Heart left ventricle (tissue), 13 donors: Measurements from ENCODE around the gene ABCA5.

Source experiments
- POLR2A ChIP-seq, 2 donors: fragments of 450-650 bp; IDR thresholded peaks; one replicate each; pipeline ENCODE4 v1.6.1; 2017; ENCODE audit warnings: antibody characterized with exemption in 2 of 2, mild to moderate bottlenecking in 2 of 2, moderate library complexity in 2 of 2
- TF ChIP-seq, protein P1 (sequence below), 12 donors: fragments of 200-600 bp; sonication (generic) in 4 of 12; IDR thresholded peaks; one replicate each; pipeline versions ENCODE4 v1.5.0 to v1.8.0; 2018 to 2022; ENCODE audit warnings: antibody characterized with exemption in 12 of 12, mild to moderate bottlenecking in 5 of 12
- donor health status: ischemic (EF 13 %, LVEDD 7.1; RV severe dilation, severe dysfunction).
- donor health status: DM: no; HTN: yes; CAD: no.
- donor health status: DM: no; HTN: no; CAD: no.
- donor health status: ischemic (EF 25% LVEDD 6.9; RV normal size, moderate dysfunction).
- donor health status: ischemic (EF 25% LVEDD 5.7; RV mildly dilated, moderate dysfunction).
- donor health status: ischemic (EF 35%, LVEDD 5.7; RV mildly dilated, moderate dysfunction).
- donor health status: nonischemic (EF 11% LVEDD 7.7; RV severe dilation, severe dysfunction).
- donor health status: DM: yes; HTN: yes; CAD: no.
- donor health status: PGD.
- donor health status: ischemic (EF 29% LVEDD 5.4; RV normal size, mild dysfunction).
- donor health status: nonischemic (EF 23%, LVEDD 6.1; RV moderate dilation, normal function).

DNA sequence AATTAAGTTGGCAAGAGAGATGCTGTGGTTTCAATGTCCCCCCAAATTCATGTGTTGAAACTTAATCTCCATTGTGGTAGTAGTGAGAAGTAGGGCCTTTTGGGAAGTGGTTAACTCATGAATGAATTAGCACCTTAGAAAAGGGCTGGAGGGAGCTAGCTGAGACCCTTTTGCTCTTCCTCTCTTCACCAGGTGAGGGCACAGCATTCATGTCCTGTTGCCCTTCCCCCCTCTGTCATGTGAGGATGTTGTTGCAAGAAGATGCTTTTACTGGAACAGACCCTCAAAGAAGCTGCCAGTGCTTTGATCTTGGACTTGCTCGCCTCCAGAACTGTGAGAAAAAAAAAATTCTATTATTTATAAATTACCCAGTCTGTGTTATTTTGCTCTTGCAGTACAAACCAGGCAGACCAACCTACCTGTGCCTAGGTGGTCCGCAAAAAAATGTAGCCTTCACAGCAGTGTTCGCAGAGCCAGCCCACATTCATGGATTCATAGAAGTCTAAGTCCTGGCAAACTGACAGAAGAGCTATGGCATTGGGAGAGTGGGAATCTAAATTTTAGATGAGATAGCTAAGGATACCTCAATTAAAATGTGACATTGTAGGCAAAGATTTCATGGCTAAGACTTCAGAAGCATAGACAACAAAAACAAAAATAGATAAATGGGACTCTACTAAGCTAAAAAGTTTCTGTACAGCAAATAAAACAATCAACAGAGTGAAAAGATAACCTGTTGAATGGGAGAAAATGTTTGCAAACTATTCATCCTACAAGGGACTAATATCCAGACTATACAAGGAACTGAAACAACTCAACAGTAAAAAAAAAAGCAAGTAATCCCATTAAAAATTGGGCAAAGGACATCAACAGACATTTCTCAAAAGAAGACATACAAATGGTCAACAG lies 32.0 kb upstream of the ABCA5 start:
- TF ChIP-seq, protein P1, sequence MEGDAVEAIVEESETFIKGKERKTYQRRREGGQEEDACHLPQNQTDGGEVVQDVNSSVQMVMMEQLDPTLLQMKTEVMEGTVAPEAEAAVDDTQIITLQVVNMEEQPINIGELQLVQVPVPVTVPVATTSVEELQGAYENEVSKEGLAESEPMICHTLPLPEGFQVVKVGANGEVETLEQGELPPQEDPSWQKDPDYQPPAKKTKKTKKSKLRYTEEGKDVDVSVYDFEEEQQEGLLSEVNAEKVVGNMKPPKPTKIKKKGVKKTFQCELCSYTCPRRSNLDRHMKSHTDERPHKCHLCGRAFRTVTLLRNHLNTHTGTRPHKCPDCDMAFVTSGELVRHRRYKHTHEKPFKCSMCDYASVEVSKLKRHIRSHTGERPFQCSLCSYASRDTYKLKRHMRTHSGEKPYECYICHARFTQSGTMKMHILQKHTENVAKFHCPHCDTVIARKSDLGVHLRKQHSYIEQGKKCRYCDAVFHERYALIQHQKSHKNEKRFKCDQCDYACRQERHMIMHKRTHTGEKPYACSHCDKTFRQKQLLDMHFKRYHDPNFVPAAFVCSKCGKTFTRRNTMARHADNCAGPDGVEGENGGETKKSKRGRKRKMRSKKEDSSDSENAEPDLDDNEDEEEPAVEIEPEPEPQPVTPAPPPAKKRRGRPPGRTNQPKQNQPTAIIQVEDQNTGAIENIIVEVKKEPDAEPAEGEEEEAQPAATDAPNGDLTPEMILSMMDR (IDR thresholded peaks at IDR 0.05), result no peak
- no peak for TF ChIP-seq POLR2A (IDR thresholded peaks at IDR 0.05)
